22Rv1 (cell line): ENCODE measurements around the gene EVL.

Experiments used
- H3K27ac ChIP-seq: fragments of 450-650 bp; 2 replicates; pipeline ENCODE4 v1.5.1; 2017
- ZFX ChIP-seq: fragments of 450-650 bp; IDR thresholded peaks from 2 replicates; pipeline ENCODE4 v1.6.1; 2017; ENCODE audit warnings: antibody characterized with exemption, borderline replicate concordance
- TF ChIP-seq, protein P1 (sequence below): fragments of 450-650 bp; IDR thresholded peaks from 2 replicates; pipeline ENCODE4 v1.5.1; 2017; ENCODE audit warnings: mild to moderate bottlenecking

EVL gene

DNA sequence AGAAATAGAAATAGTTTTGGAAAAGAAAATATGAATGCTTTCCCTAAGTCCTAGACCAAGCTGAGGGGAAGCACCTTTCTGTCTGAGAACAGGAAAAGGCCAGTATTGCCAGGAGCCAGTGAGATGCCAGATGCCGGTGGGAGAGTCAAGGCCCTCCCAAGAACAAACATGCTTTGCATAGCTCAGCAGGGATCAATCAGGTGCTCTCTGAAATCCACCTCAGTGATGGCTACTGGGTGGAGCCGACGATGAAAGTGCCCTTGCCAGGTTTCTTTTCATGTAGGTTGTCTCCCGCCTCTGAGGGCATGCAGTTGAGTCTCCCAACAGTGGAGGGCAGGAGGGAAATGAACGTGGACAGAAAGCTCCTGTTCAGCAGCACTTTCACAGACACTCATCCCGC, 66.0 kb downstream of the EVL start:
- no peak for TF ChIP-seq ZFX
- TF ChIP-seq, protein P1, sequence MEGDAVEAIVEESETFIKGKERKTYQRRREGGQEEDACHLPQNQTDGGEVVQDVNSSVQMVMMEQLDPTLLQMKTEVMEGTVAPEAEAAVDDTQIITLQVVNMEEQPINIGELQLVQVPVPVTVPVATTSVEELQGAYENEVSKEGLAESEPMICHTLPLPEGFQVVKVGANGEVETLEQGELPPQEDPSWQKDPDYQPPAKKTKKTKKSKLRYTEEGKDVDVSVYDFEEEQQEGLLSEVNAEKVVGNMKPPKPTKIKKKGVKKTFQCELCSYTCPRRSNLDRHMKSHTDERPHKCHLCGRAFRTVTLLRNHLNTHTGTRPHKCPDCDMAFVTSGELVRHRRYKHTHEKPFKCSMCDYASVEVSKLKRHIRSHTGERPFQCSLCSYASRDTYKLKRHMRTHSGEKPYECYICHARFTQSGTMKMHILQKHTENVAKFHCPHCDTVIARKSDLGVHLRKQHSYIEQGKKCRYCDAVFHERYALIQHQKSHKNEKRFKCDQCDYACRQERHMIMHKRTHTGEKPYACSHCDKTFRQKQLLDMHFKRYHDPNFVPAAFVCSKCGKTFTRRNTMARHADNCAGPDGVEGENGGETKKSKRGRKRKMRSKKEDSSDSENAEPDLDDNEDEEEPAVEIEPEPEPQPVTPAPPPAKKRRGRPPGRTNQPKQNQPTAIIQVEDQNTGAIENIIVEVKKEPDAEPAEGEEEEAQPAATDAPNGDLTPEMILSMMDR: no peak; the same call in 1 of the 2 replicates
- peak overlapping the region; percentile 62 for H3K27ac ChIP-seq

- TF ChIP-seq, protein P1: no peak
- no peak overlapping the region for H3K27ac ChIP-seq
Measured at GRCh38 chr14:100132161-100132902, 67.1 kb downstream of the EVL start.

DNA sequence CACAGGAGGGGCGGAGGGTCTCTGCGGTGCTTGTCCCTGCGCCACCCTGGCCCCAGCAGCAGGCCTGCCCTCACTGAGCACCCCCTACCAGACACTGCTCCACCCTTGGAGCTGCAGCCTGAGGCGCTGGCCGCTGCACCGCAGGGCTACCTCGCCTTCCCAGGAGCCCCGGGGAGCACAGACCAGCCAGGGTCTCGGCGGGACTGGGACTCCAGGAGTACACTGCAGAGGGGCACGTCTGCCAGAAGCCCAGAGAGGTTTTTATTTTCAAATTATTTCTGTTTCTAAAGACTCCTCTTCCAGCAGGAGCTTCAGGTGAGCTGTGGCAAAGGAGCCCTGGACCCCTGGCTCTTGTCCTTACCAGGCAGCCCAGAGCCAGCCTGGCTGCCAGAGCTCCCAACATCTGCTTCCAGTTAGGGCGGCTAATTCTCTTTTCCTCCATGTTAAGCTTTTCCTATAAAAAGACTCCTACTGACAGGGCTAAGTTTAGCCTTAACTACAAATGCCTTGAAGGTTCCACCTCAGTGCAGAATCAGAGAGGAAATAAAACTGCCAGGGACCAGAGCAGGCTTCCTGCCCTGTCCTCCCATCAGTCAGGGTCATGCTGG, 67.8 kb downstream of the EVL start:
- no peak overlapping the region for H3K27ac ChIP-seq
- no peak for TF ChIP-seq ZFX
- TF ChIP-seq, protein P1: no peak

- TF ChIP-seq, protein P1: no peak
- TF ChIP-seq ZFX: no peak
- H3K27ac ChIP-seq: no peak overlapping the region
Measured at GRCh38 chr14:100134586-100134985, 69.4 kb downstream of the EVL start.

DNA sequence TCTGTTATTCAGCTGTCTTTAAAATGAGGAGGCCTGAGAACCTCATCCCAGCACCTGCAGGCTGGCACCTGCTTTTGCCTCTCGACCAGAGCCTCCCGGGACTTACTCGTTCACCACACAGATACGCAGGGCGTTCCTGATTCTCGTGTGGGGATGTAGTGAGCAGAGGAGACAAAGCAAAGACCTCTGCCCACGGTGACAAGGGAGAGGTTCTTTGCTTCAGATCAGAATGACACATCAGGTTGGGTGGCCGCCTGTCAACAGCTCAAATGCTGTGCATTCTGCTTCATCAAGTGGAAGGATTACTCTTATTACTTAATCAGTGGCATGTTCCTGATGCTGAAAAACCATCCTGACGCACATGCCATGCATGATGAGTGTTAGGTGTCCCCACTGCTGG, 69.9 kb downstream of the EVL start:
- TF ChIP-seq ZFX: no peak
- TF ChIP-seq, protein P1: no peak
- H3K27ac ChIP-seq: no peak overlapping the region

- H3K27ac ChIP-seq: no peak overlapping the region
- no peak for TF ChIP-seq ZFX
- TF ChIP-seq, protein P1: peak; percentile 4; the same call in 1 of the 2 replicates
Measured at GRCh38 chr14:100135784-100136183, 70.6 kb downstream of the EVL start.

GRCh38 chr14:100137173-100137572, 72.0 kb downstream of the EVL start:
- TF ChIP-seq, protein P1: no peak
- no peak for TF ChIP-seq ZFX

More at GRCh38 chr14:100137173-100137572, 72.0 kb downstream of the EVL start:
- H3K27ac ChIP-seq: no peak overlapping the region
